Measurements from ENCODE around the gene TP53I11. TPM values are rescaled to one million over a fixed set of nuclear protein-coding genes. Genes with fewer than 3 reads are reported as not detected.

TP53I11 gene
- total and polyA plus RNA-seq, 2 donors (not counting 3 experiments of a cell fraction or from before 2014, with no cell fraction given) = 31.5 to 79.4 TPM

- intact Hi-C loops (cut with micrococcal nuclease) = no loop called here
Observed at GRCh38 chr11:44885065-44885810, 65.4 kb downstream of the TP53I11 start.

More at GRCh38 chr11:44885065-44885810, 65.4 kb downstream of the TP53I11 start:
- no peak overlapping the region for H3K9ac ChIP-seq (replicated peaks; ENCODE audit: extremely low read depth, insufficient read depth, low read length)
- ChIA-PET CTCF (interaction anchor here (1.1 to 2.9 kb wide), 5 partner anchors 9 to 268 kb away, joined by 3 to 13 read pairs (median 6); no protein-coding TSS in a partner anchor), POLR2A (interaction anchor here (0.6 kb wide), 1 partner anchor 795 kb away, joined by 4 read pairs; no protein-coding TSS in a partner anchor)
- BruUV-seq (replicated peaks) = no TSS peak
- no peaks in the 10 kb centered on the region for H3K36me3 ChIP-seq (ENCODE audit: control insufficient read depth in 2 of 2, extremely low read depth in 1 of 2, insufficient read depth in 2 of 2, low read length in 2 of 2)
- no peak overlapping the region for H3K27ac ChIP-seq (ENCODE audit: insufficient read depth, low read depth, low read length)
- peaks cover 8% of the 10 kb centered on the region for H3K4me1 ChIP-seq (ENCODE audit: control insufficient read depth, extremely low read depth, insufficient read depth, low read length)
- H3K9me1 ChIP-seq (replicated peaks; ENCODE audit: control insufficient read depth, extremely low read depth, insufficient read depth, low read length) = no peaks in the 10 kb centered on the region
- no peaks in the 10 kb centered on the region for H3K27me3 ChIP-seq (ENCODE audit: control insufficient read depth in 2 of 2, insufficient read depth in 2 of 2, low read length in 2 of 2)
- DNase-seq (ENCODE audit: low read depth, low spot score) = no peak
- no peaks in the 10 kb centered on the region for H3K9me3 ChIP-seq (replicated peaks; ENCODE audit: control insufficient read depth, insufficient read depth, low read length)
- H3K4me3 ChIP-seq (replicated peaks in 1 of 3; ENCODE audit: insufficient read depth in 1 of 3, low read depth in 1 of 3, low read length in 3 of 3) = no peak overlapping the region
- dilution Hi-C loops (cut with MboI; ENCODE audit: extremely low pct_ligation_motif_present, low sequenced_read_pairs) = no loop called here
- no peaks in the 10 kb centered on the region for H4K20me1 ChIP-seq (replicated peaks; ENCODE audit: control insufficient read depth, extremely low read depth, insufficient read depth, low read length)
- FAIRE-seq = no peak
- H3K79me2 ChIP-seq (ENCODE audit: control insufficient read depth, insufficient read depth, low read length) = no peaks in the 10 kb centered on the region
- TF ChIP-seq FOS (IDR thresholded peaks at IDR 0.05; ENCODE audit: borderline replicate concordance, insufficient read depth, low read length) (no peak), CTCF (IDR thresholded peaks at IDR 0.05; ENCODE audit: extremely low read depth in 1 of 2, insufficient read depth in 1 of 2, low read depth in 1 of 2, low read length in 2 of 2) (no peak), POLR2A (IDR thresholded peaks at IDR 0.05; ENCODE audit: low read depth, low read length) (no peak), EZH2 (IDR thresholded peaks at IDR 0.05; ENCODE audit: borderline replicate concordance, low read depth, low read length, severe bottlenecking) (no peak), MAX (IDR thresholded peaks at IDR 0.05; ENCODE audit: insufficient read depth, insufficient read length) (no peak), MYC (IDR thresholded peaks at IDR 0.05; ENCODE audit: low read depth, low read length) (no peak), GATA2 (IDR thresholded peaks at IDR 0.05; ENCODE audit: insufficient read depth, insufficient read length, low read depth, low read length) (no peak), JUN (IDR thresholded peaks at IDR 0.05; ENCODE audit: borderline replicate concordance, insufficient read depth, insufficient read length, low read depth) (no peak), POLR2AphosphoS5 (IDR thresholded peaks at IDR 0.05; ENCODE audit: insufficient read depth, low read depth, low read length) (no peak)
- H3K4me2 ChIP-seq (ENCODE audit: insufficient read depth, low read length) = no peak overlapping the region
- H2AFZ ChIP-seq (ENCODE audit: low read depth, low read length) = no peak overlapping the region

Measured in endothelial cell of umbilical vein (primary cell).